Uterus (tissue), 2 donors: Measurements from ENCODE around the gene DMD.

Experiments
- CTCF ChIP-seq, 4 experiments: fragments of 200-600 bp in 2 of 4; fragments of 450-650 bp in 2 of 4; sonication (generic) in 2 of 4; IDR thresholded peaks; one replicate each; pipeline ENCODE4 v1.5.1; 2016 to 2019; ENCODE audit warnings: antibody characterized with exemption in 4 of 4, mild to moderate bottlenecking in 2 of 4, moderate library complexity in 1 of 4
- POLR2A ChIP-seq, 2 donors: fragments of 450-650 bp; IDR thresholded peaks; one replicate each; pipeline ENCODE4 v1.6.1; 2016; ENCODE audit warnings: antibody characterized with exemption in 2 of 2, mild to moderate bottlenecking in 1 of 2, moderate library complexity in 1 of 2

- TF ChIP-seq CTCF (IDR thresholded peaks at IDR 0.05) (no peak), POLR2A (IDR thresholded peaks at IDR 0.05) (no peak)
Observed at GRCh38 chrX:33161829-33162228, 49.5 kb downstream of the DMD start.
